OCI-LY7 (cell line): ENCODE data around the gene USP4.

Experiments used
- EZH2phosphoT487 ChIP-seq: fragments of 200-600 bp; sonication (generic); IDR thresholded peaks from 2 replicates; pipeline ENCODE4 v1.6.1; 2018; ENCODE audit warnings: low read depth, borderline replicate concordance, mild to moderate bottlenecking, mixed run types, antibody characterized with exemption, low read length, moderate library complexity, mixed read lengths
- TF ChIP-seq, protein P1 (sequence below): fragments of 200-600 bp; sonication (generic); conservative IDR thresholded peaks from 2 replicates; pipeline ENCODE4 v1.5.1; 2014; ENCODE audit warnings: mild to moderate bottlenecking, antibody characterized with exemption, low read length, moderate library complexity, mixed read lengths

DNA sequence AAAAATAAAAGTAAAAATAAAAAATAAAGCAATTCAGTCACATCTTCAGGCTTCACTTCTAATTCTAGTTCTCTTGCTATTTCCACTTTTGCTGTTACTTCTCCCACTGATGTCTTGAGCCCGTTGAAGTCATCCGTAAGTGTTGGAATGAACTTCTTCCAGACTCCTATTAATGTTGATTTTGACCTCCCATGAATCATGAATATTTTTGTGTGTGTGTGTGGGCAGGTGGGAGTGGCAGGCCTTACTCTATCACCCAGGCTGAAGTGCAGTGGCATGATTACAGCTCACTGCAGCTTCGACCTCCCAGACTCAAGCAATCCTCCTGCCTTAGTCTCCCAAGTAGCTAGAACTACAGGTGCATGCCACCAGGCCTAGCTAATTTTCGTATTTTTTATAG lies 10.7 kb downstream of the USP4 start:
- no peak for TF ChIP-seq EZH2phosphoT487
- TF ChIP-seq, protein P1, sequence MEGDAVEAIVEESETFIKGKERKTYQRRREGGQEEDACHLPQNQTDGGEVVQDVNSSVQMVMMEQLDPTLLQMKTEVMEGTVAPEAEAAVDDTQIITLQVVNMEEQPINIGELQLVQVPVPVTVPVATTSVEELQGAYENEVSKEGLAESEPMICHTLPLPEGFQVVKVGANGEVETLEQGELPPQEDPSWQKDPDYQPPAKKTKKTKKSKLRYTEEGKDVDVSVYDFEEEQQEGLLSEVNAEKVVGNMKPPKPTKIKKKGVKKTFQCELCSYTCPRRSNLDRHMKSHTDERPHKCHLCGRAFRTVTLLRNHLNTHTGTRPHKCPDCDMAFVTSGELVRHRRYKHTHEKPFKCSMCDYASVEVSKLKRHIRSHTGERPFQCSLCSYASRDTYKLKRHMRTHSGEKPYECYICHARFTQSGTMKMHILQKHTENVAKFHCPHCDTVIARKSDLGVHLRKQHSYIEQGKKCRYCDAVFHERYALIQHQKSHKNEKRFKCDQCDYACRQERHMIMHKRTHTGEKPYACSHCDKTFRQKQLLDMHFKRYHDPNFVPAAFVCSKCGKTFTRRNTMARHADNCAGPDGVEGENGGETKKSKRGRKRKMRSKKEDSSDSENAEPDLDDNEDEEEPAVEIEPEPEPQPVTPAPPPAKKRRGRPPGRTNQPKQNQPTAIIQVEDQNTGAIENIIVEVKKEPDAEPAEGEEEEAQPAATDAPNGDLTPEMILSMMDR, result no peak
